ENCODE data around the gene WDR74.
"Not testable (repeated sequence)": the region's sequence is repeated elsewhere in the genome, so short reads cannot be mapped to it uniquely, and the experiment has no call there.

WDR74 gene

GRCh38 chr11:62839050-62839945 is at the start of gene WDR74:
TSS of gene WDR74 (minus strand) at chr11:62839590. CDS start at chr11:62839570, 20 bp downstream.
- peak; percentile 94 for DNase-seq

- DNase-seq, result no peak
Measured at GRCh38 chr11:62889126-62889483, 49.7 kb upstream of the WDR74 start.

- DNase-seq, result no peak
Measured at GRCh38 chr11:62888406-62888805, 49.0 kb upstream of the WDR74 start.

GRCh38 chr11:62885137-62885750 is 45.9 kb upstream of the WDR74 start:
- DNase-seq, result no peak

- DNase-seq, result no peak
Measured at GRCh38 chr11:62883673-62884072, 44.3 kb upstream of the WDR74 start.

GRCh38 chr11:62882788-62883501 is 43.6 kb upstream of the WDR74 start:
- DNase-seq, result no peak

- no peak for DNase-seq
Measured at GRCh38 chr11:62882431-62882749, 43.0 kb upstream of the WDR74 start.

- peak; percentile 82 for DNase-seq
Measured at GRCh38 chr11:62881579-62882430, 42.4 kb upstream of the WDR74 start.

- peak; percentile 82 for DNase-seq
Measured at GRCh38 chr11:62880803-62881578, 41.6 kb upstream of the WDR74 start, which contains the start of gene SLC3A2. TSS of gene SLC3A2 (plus strand) at chr11:62880896. CDS start at chr11:62881024, 128 bp downstream.

- no peak for DNase-seq
Measured at GRCh38 chr11:62880231-62880802, 40.9 kb upstream of the WDR74 start.

- no peak for DNase-seq
Measured at GRCh38 chr11:62879235-62879978, 40.0 kb upstream of the WDR74 start.

GRCh38 chr11:62876712-62877111 is 37.3 kb upstream of the WDR74 start:
- DNase-seq, result no peak

- no peak for DNase-seq
Measured at GRCh38 chr11:62875698-62876478, 36.5 kb upstream of the WDR74 start.

- DNase-seq, result no peak
Measured at GRCh38 chr11:62874851-62875250, 35.5 kb upstream of the WDR74 start.

GRCh38 chr11:62865635-62866034 is 26.2 kb upstream of the WDR74 start:
- DNase-seq, result no peak

- DNase-seq, result no peak
Measured at GRCh38 chr11:62863687-62864335, 24.4 kb upstream of the WDR74 start.

GRCh38 chr11:62861564-62862192 is 22.3 kb upstream of the WDR74 start:
- DNase-seq, result not testable (repeated sequence)

GRCh38 chr11:62860835-62861563 is 21.6 kb upstream of the WDR74 start:
- no peak for DNase-seq

Measured in NCI-H526 treated with DMSO at 0.1 percent for 48 hours (cell line).